Motor neuron (in vitro differentiated cells): Measurements from ENCODE around the gene FAM219A. TPM values are rescaled to one million over a fixed set of nuclear protein-coding genes. Genes with fewer than 3 reads are reported as not detected.
A peak's percentile ranks its signal among the peaks of the same experiment; 100 is the strongest.

Source experiments
- ATAC-seq, 8 experiments: fragments of 200-7000 bp; cut with Tn5 transposase; replicated peaks in 6 of 8; 2 replicates each; pipeline ENCODE4 v1.8.0; 2021; ENCODE audit warnings: mild to moderate bottlenecking in 8 of 8, moderate library complexity in 8 of 8
- H3K27ac ChIP-seq, 2 donors: fragments of 250-450 bp; sonication (Bioruptor Pico); 2 replicates each; pipeline ENCODE4 v1.9.0; 2021; ENCODE audit warnings: antibody characterized with exemption in 2 of 2, mild to moderate bottlenecking in 2 of 2, moderate library complexity in 1 of 2
- H3K4me1 ChIP-seq, 2 donors: fragments of 250-450 bp; sonication (Bioruptor Pico); replicated peaks in 1 of 2; 2 replicates each; pipeline ENCODE4 v1.6.1; 2021; ENCODE audit warnings: antibody characterized with exemption in 2 of 2, mild to moderate bottlenecking in 2 of 2, moderate library complexity in 1 of 2
- H3K4me3 ChIP-seq, 5 donors: fragments of 250-450 bp; sonication (Bioruptor Pico); 2 replicates each; pipeline ENCODE4 v1.9.0; 2021; ENCODE audit warnings: antibody characterized with exemption in 5 of 5, mild to moderate bottlenecking in 5 of 5, moderate library complexity in 4 of 5
- WGBS, 10 experiments: fragments of 450-650 bp; shearing (Covaris generic); methylation state at CpG; one replicate each; pipeline ENCODE4 v1.0.0; 2022; 5-methylcytosine and 5-hydroxymethylcytosine counted together
- in situ Hi-C, 9 experiments: fragments of 400-800 bp; cut with MboI; loops; one replicate each; pipeline ENCODE4 v1.15.0; 2021; ENCODE audit warnings: low sequenced_read_pairs in 9 of 9, low pct_unique_long_range_greater_than_20kb in 2 of 9; ENCODE audit not compliant: unreplicated experiment in 9 of 9
- total RNA-seq, 8 experiments: library from RNA; unstranded; fragments of 300-600 nt; gene quantifications; 2 replicates each; pipeline versions ENCODE4 v1.2.3 to v1.2.4, GENCODE V29; 2022

The FAM219A gene
- total RNA-seq, 8 experiments from 2014 or later, result 7.5 to 55.6 (median 41.0) TPM

DNA sequence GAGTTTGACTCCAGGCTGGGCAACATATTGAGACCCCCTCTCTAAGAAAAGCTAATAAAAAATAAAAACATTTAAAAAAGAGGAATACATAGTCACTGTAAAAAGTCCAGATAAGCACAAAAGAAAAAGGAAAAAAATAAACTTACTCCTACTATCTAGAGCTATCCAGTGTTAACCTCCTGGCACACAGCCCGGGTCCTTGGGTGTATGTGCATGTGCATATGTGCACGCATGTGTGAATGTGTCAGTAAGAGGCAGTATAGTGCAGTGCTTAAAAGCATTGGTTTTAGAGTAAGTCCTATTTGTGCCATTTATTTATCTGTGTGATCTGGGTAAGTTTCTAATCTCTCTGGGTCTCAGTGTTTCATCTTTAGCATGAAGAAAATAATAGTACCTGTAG lies 26.7 kb downstream of the FAM219A start:
- Histone ChIP-seq H3K4me3 (no peak overlapping the region), H3K4me1 (peaks cover 22 to 42% of the 10 kb centered on the region in 2 donors), H3K27ac (peak overlapping the region in 1 of 2 donors; percentile 82)
- ATAC-seq, result peak in 4 of 8 experiments; percentile 11 to 89 (median 69)
- WGBS, 10 experiments, result 0 to 100% (median 38%) methylated on average over 1 to 2 of the region's 2 CpGs; no CpG with 5 or more reads in 3 of the 10 experiments
- in situ Hi-C loops, result loop anchor here in 1 of 9 experiments (10.0 kb wide), 2 partner anchors 63 to 173 kb away; no protein-coding TSS in a partner anchor

GRCh38 chr9:34430843-34431437 lies 27.4 kb downstream of the FAM219A start:
- in situ Hi-C loops, result loop anchor here in 1 of 9 experiments (10.0 kb wide), 2 partner anchors 64 to 174 kb away; no protein-coding TSS in a partner anchor
- Histone ChIP-seq H3K4me3 (no peak overlapping the region), H3K27ac (peak overlapping the region; percentile 55 to 82), H3K4me1 (peaks cover 22 to 48% of the 10 kb centered on the region in 2 donors)
- WGBS, 10 experiments, result 0 to 35% (median 19%) methylated on average over 1 to 4 of the region's 4 CpGs; no CpG with 5 or more reads in 4 of the 10 experiments
- peak; percentile 86 to 96 (median 92) for ATAC-seq

GRCh38 chr9:34428325-34428958 lies 29.9 kb downstream of the FAM219A start:
- H3K27ac ChIP-seq, result no peak overlapping the region
- WGBS, 10 experiments, result 70 to 100% (median 90%) methylated on average over 1 to 2 of the region's 2 CpGs; no CpG with 5 or more reads in 4 of the 10 experiments
- no peak for ATAC-seq
- in situ Hi-C loops, result no loop called here
- no peak overlapping the region for H3K4me3 ChIP-seq
- peaks cover 22 to 48% of the 10 kb centered on the region in 2 donors for H3K4me1 ChIP-seq

DNA sequence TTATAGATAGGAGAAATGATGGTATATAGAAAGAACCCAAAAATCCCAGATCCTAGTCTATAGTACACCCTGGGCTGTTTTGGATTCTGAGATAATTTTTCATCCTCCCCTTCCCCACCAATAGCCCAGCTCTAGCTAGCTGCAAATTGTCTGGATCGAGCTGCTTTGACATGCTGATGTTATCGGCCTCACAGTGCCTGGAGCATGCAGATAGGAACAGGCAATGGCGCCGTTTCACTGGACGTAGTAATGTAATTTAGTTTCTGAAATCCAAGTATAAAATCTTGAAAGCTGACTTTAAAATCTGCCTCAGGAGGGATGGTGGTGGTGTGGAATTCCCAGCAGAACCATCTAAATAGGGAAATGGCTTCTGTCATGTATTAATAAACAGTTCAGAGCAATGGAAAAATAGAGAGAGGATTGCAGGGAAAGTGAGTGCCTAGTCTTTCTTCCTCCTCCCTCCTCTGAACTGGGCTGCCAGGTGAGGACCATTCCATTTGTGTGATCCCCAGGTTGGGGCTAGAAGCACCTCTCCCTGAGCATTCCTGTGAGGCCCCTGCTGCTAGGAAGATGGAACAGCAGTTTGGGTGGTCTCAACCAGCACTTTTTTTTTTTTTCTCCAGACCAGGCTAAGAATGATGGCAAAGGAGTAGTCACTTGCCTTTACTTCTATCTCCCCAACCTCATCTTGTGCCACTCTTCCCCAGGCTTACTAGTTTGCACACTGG lies 31.9 kb downstream of the FAM219A start:
- WGBS, 10 experiments, result 49 to 92% (median 60%) methylated on average over 1 to 5 of the region's 5 CpGs; no CpG with 5 or more reads in 3 of the 10 experiments
- in situ Hi-C loops, result no loop called here
- no peak overlapping the region for H3K4me3 ChIP-seq
- H3K4me1 ChIP-seq, result peaks cover 13 to 37% of the 10 kb centered on the region in 2 donors
- no peak overlapping the region for H3K27ac ChIP-seq
- ATAC-seq, result no peak

DNA sequence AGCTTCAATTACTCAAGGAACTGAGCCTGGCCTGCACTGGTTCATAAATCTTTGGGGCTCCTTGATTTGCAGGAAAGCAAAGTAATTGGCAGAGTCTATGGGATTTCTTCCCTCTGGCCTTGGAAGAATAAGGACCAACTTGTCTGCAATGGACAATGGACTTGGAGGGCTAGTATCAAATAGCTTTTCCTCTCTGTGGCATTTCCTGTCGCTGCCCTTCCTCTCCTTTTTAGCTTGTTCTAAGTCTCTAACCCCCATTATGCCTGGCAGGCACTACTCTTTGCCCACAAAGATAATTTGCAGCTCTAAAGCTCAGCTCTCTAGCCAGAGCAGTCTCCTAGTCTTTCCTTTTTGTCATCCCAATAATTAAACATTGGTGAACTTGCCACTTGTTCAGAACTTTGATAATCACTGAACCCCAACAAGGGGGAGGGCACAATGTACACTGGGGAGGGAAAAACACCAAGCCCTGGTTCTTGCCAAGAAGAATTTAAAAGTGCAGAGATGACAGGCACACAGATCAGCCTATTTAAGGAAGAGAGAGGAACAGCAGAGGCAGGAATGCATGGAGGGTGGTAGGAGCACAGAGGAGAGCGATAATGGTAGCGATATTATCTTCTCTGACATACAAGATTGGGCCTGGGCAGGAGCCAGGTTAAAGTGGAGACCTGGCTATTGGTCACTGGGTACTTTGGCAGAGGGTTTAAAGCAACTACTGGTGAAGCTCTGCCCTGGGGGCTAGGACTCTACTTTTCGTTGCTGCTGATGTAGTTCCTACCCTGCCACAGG lies 38.5 kb downstream of the FAM219A start:
- 0 to 100% (median 73%) methylated on average over 1 to 4 of the region's 4 CpGs; no CpG with 5 or more reads in 1 of the 10 experiments for WGBS, 10 experiments
- ATAC-seq, result no peak
- H3K4me3 ChIP-seq, result no peak overlapping the region
- H3K27ac ChIP-seq, result no peak overlapping the region
- in situ Hi-C loops, result no loop called here
- no peaks in the 10 kb centered on the region for H3K4me1 ChIP-seq

DNA sequence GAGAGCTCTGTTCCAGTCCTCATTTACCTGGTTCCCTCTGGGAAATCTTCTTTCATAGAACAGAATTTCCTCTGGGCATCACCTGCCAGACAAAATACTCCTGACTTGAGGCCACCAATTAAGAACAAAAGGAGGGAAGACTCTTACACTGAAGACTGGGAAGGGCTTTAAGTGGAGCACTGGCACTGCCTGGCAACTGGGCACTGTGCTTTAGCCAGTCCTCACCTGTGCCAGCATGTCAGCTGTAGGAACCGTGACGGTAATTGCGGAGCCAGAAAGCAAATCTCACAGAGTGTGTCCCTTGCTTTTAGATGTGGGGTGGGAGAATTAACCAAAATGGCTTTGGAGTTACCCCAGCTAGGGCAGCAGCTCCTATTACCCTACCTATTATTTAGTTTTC lies 40.6 kb downstream of the FAM219A start:
- Histone ChIP-seq H3K27ac (no peak overlapping the region), H3K4me1 (no peaks in the 10 kb centered on the region), H3K4me3 (no peak overlapping the region)
- ATAC-seq, result no peak
- in situ Hi-C loops, result no loop called here
- 95 to 100% (median 98%) methylated on average over 3 of the region's 3 CpGs; no CpG with 5 or more reads in 6 of the 10 experiments for WGBS, 10 experiments

DNA sequence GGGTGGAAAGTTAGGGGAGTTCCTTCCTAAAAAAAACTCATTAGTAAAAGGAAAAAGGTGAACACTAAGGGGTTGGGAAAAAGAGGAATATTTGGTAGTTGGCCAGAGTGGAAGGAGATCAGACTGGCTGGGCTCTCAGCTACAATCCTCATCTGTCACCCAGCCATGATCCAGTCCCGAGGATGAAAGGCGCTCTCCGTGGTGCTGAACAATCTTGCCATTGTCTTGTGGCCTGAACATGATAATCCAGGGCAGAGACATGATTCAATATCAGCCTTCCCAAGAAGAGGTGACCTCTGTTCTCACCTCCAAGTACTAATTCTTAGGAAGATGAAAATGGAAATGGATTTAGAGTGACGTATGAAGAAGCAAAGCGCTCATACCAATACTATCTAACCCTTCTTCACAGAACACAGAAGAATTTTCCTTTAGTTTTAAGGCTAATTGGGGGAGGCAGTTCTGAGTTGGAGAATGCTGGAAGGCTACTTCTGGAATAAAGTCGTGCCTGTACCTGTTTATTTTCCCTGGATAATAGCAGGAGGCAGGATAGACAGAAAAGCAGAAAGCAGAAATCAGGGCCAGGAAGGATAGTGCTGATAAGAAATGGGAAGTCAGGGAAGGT lies 45.0 kb downstream of the FAM219A start:
- in situ Hi-C loops, result no loop called here
- no peak overlapping the region for H3K27ac ChIP-seq
- peaks cover 0 to 5% of the 10 kb centered on the region in 2 donors for H3K4me1 ChIP-seq
- WGBS, 10 experiments, result 0 to 48% (median 19%) methylated on average over 1 to 6 of the region's 6 CpGs; no CpG with 5 or more reads in 1 of the 10 experiments
- peak in 5 of 8 experiments; percentile 46 to 81 (median 64) for ATAC-seq
- H3K4me3 ChIP-seq, result no peak overlapping the region

- no peak for ATAC-seq
- 0 to 100% (median 89%) methylated on average over 1 of the region's 1 CpG; no CpG with 5 or more reads in 1 of the 10 experiments for WGBS, 10 experiments
- Histone ChIP-seq H3K4me1 (peaks cover 0 to 5% of the 10 kb centered on the region in 2 donors), H3K27ac (no peak overlapping the region), H3K4me3 (no peak overlapping the region)
- in situ Hi-C loops, result no loop called here
Observed at GRCh38 chr9:34412336-34412735, 46.0 kb downstream of the FAM219A start.

GRCh38 chr9:34409154-34409553 lies 49.2 kb downstream of the FAM219A start:
- WGBS, 10 experiments, result 33 to 100% (median 83%) methylated on average over 1 to 2 of the region's 2 CpGs; no CpG with 5 or more reads in 4 of the 10 experiments
- peak in 1 of 8 experiments; percentile 59 for ATAC-seq
- no peak overlapping the region for H3K27ac ChIP-seq
- peaks cover 0 to 5% of the 10 kb centered on the region in 2 donors for H3K4me1 ChIP-seq
- H3K4me3 ChIP-seq, result no peak overlapping the region
- in situ Hi-C loops, result loop anchor here in 2 of 9 experiments (10.0 kb wide), 1 partner anchor 86 kb away; no protein-coding TSS in a partner anchor

DNA sequence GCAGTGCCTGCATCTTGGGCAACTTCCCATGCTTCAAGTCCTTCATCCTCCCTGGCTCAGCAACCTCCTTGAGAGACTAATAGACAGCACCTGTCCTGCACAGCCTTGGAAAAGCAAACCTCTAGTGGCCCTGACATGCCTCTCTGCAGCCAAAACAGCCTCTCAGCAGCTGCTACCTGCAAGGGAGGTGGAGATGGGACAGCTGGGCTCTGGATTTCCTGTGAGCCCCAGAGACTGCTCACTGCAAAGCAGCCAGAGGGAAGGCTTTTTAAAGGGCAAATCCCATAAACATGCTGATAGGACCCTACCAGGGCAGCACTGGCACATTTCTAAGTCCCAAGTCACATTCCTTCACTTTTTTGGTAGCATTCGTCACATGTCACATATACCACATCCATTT lies 50.2 kb downstream of the FAM219A start:
- in situ Hi-C loops, result loop anchor here in 2 of 9 experiments (10.0 kb wide), 1 partner anchor 87 kb away; no protein-coding TSS in a partner anchor
- WGBS, 10 experiments, result 80 to 100% (median 100%) methylated on average over 1 of the region's 1 CpG; no CpG with 5 or more reads in 3 of the 10 experiments
- no peak for ATAC-seq
- H3K4me1 ChIP-seq, result peaks cover 0 to 5% of the 10 kb centered on the region in 2 donors
- no peak overlapping the region for H3K4me3 ChIP-seq
- no peak overlapping the region for H3K27ac ChIP-seq

- Histone ChIP-seq H3K4me3 (no peak overlapping the region), H3K27ac (no peak overlapping the region), H3K4me1 (peaks cover 0 to 5% of the 10 kb centered on the region in 2 donors)
- in situ Hi-C loops, result loop anchor here in 2 of 9 experiments (10.0 kb wide), 1 partner anchor 89 kb away; no protein-coding TSS in a partner anchor
- no peak for ATAC-seq
- WGBS, 10 experiments, result 17 to 100% (median 60%) methylated on average over 1 of the region's 1 CpG; no CpG with 5 or more reads in 5 of the 10 experiments
Observed at GRCh38 chr9:34406219-34406618, 52.2 kb downstream of the FAM219A start.
